Natural killer cell (primary cell): ENCODE data around the gene MYLK. TPM values are rescaled to one million over a fixed set of nuclear protein-coding genes. Genes with fewer than 3 reads are reported as not detected.

ENCODE experiments used
- ATAC-seq, 3 donors: fragments of 150-1000 bp in 2 of 3; fragments of 200-7000 bp in 1 of 3; cut with Tn5 transposase; 1 replicate in 1 of 3; 2 replicates in 2 of 3; pipeline ENCODE4 v1.10.0; 2021; ENCODE audit warnings: mild to moderate bottlenecking in 2 of 3, moderate library complexity in 2 of 3
- DNase-seq, 2 donors: peaks; one replicate each; pipeline versions ENCODE4 v3.0.0 to v3.0.0-alpha.2; 2013 to 2021; ENCODE audit warnings: mixed read lengths in 1 of 2
- H3K27ac ChIP-seq: one replicate; pipeline ENCODE4 v1.5.1; 2013; ENCODE audit warnings: mild to moderate bottlenecking, low read length
- H3K27me3 ChIP-seq: one replicate; pipeline ENCODE4 v1.6.1; 2013; ENCODE audit warnings: low read length; ENCODE audit not compliant: control insufficient read depth, insufficient read depth
- H3K36me3 ChIP-seq: one replicate; pipeline ENCODE4 v1.6.1; 2013; ENCODE audit warnings: low read length; ENCODE audit not compliant: control insufficient read depth, insufficient read depth
- H3K4me1 ChIP-seq: one replicate; pipeline ENCODE4 v1.6.1; 2013; ENCODE audit warnings: low read length; ENCODE audit not compliant: control insufficient read depth, insufficient read depth
- H3K4me3 ChIP-seq: one replicate; pipeline ENCODE4 v1.5.1; 2013; ENCODE audit warnings: low read length
- H3K9me3 ChIP-seq: one replicate; pipeline ENCODE4 v1.6.1; 2013; ENCODE audit warnings: low read length; ENCODE audit not compliant: control insufficient read depth, insufficient read depth
- H3K27ac Mint-ChIP-seq, 2 donors: one replicate each; pipeline ENCODE4 v1.8.0; 2022; ENCODE audit warnings: mild to moderate bottlenecking in 2 of 2, mixed read lengths in 2 of 2, moderate library complexity in 1 of 2
- H3K27me3 Mint-ChIP-seq, 2 donors: one replicate each; pipeline ENCODE4 v1.8.0; 2022; ENCODE audit warnings: low read depth in 2 of 2, mixed read lengths in 2 of 2
- H3K36me3 Mint-ChIP-seq: one replicate; pipeline ENCODE4 v1.8.0; 2022; ENCODE audit warnings: mixed read lengths
- H3K4me1 Mint-ChIP-seq, 2 donors: one replicate each; pipeline ENCODE4 v1.8.0; 2022; ENCODE audit warnings: mixed read lengths in 2 of 2
- H3K4me3 Mint-ChIP-seq: one replicate; pipeline ENCODE4 v1.8.0; 2022; ENCODE audit warnings: mild to moderate bottlenecking, moderate library complexity, mixed read lengths
- H3K9me3 Mint-ChIP-seq, 2 donors: one replicate each; pipeline ENCODE4 v1.8.0; 2022; ENCODE audit warnings: mixed read lengths in 2 of 2
- WGBS: methylation state at CpG from one replicate; pipeline ENCODE4 v1.1.7; 2013; ENCODE audit warnings: missing lambda C conversion rate; ENCODE audit not compliant: insufficient coverage; 5-methylcytosine and 5-hydroxymethylcytosine counted together
- intact Hi-C: fragments of 100-400 bp; cut with micrococcal nuclease; formaldehyde crosslinking; loops from one replicate; pipeline ENCODE4 v1.14.2; 2022
- total RNA-seq, 4 donors: library from RNA; stranded (reverse); fragments of 120-200 nt in 1 of 4; gene quantifications; one replicate each; pipeline versions ENCODE4 v1.2.3 to v1.2.4, GENCODE V29; 2013 to 2022
- TF ChIP-seq, protein P1 (sequence below): fragments of 200-600 bp; IDR thresholded peaks from one replicate; pipeline ENCODE4 v1.8.0; 2022; ENCODE audit warnings: antibody characterized with exemption

Gene MYLK
- total RNA-seq, 3 donors from 2014 or later (not counting 1 experiment from before 2014, with no cell fraction given): 0.39 to 5.4 (median 3.4) TPM

DNA sequence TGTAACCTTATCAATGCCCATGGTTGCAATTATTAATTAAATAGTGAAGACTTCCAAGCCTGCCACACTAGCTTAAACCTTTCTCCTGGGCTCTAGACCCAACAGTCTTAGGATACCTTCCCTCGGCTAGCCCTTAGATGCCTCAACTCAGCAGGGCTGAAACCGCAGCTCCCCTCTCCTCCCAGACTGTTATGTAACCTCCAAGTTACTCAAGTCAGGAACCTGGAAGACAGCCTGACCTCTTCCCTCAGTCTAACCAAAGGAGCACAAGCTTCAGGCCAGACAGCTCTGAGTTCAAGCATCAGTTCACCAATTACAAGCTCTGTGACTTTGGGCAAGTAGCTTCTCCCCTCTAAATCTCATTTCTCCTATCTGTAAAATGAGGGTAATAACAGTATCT lies 228.7 kb downstream of the MYLK start:
- H3K27ac ChIP-seq: no peak overlapping the region
- Mint-ChIP-seq H3K36me3 (no peaks in the 10 kb centered on the region), H3K27ac (no peak overlapping the region), H3K9me3 (no peaks in the 10 kb centered on the region), H3K4me1 (no peaks in the 10 kb centered on the region), H3K4me3 (no peak overlapping the region), H3K27me3 (no peaks in the 10 kb centered on the region)
- no peak for DNase-seq
- peaks cover 4% of the 10 kb centered on the region for H3K9me3 ChIP-seq
- no peak for ATAC-seq
- intact Hi-C loops: no loop called here
- WGBS: 98% methylated on average over 2 of the region's 2 CpGs
- H3K4me1 ChIP-seq: no peaks in the 10 kb centered on the region
- no peaks in the 10 kb centered on the region for H3K36me3 ChIP-seq
- no peak overlapping the region for H3K4me3 ChIP-seq
- H3K27me3 ChIP-seq: no peaks in the 10 kb centered on the region
- TF ChIP-seq, protein P1, sequence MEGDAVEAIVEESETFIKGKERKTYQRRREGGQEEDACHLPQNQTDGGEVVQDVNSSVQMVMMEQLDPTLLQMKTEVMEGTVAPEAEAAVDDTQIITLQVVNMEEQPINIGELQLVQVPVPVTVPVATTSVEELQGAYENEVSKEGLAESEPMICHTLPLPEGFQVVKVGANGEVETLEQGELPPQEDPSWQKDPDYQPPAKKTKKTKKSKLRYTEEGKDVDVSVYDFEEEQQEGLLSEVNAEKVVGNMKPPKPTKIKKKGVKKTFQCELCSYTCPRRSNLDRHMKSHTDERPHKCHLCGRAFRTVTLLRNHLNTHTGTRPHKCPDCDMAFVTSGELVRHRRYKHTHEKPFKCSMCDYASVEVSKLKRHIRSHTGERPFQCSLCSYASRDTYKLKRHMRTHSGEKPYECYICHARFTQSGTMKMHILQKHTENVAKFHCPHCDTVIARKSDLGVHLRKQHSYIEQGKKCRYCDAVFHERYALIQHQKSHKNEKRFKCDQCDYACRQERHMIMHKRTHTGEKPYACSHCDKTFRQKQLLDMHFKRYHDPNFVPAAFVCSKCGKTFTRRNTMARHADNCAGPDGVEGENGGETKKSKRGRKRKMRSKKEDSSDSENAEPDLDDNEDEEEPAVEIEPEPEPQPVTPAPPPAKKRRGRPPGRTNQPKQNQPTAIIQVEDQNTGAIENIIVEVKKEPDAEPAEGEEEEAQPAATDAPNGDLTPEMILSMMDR: no peak

DNA sequence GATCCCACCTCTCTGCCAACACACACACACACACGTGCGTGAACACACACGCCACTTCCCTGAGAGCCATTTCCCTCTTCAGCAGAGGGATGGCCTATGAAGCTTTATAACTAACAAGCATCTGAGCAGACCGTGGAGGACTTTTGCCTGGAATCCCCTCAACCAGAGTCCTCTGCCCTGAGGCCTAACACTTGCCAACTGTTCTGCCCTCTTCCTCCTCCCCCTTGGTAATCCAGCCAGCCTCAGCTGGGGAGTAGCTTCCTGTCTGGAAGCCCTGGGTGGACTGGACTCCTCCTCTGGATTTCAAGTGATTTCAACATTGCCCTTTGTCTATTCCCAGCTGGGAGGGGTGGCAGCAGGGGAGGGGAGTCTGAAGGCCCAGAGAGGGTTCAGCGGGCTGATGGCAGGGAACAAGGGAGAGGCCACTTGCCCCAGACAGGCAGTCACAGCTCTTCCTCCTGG lies 230.9 kb downstream of the MYLK start:
- H3K9me3 ChIP-seq: peaks cover 4% of the 10 kb centered on the region

DNA sequence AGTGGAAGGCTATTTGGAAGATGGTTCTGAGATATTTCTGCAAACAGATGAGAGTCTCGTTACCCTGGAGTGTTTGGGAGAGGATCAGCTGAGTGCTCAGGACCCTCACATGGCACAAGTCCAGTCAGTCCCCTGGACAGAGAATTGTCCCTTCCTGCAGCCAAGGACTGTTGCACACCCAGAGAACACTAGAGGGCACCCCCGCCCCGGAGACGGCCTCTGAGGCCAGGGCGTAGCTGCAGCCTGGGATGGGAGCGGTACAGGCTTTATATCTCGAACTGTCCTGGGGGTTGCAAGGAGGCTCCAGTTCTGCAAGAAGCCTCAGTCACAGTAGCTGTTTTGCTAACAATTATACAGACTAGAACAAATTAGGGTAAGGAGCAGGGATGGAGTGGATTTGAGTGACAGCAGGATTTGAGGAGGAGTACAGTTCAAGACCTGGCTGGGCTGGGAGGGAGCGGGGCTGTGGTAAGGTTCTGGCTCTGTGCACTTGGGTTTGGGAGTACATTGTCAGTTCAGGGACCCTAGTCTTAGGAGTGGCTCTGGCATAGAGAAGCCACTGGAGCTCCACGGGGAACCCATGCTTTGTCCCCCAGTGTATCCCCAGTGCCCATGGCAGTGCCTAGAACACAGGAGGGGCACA lies 231.7 kb downstream of the MYLK start:
- 60% methylated on average over 9 of the region's 9 CpGs for WGBS
- Histone ChIP-seq H3K27ac (no peak overlapping the region), H3K36me3 (no peaks in the 10 kb centered on the region), H3K4me3 (no peak overlapping the region), H3K4me1 (no peaks in the 10 kb centered on the region), H3K9me3 (peaks cover 4% of the 10 kb centered on the region), H3K27me3 (no peaks in the 10 kb centered on the region)
- no peak overlapping the region for H3K27ac Mint-ChIP-seq
- H3K4me1 Mint-ChIP-seq: no peaks in the 10 kb centered on the region
- peak in 1 of 2 donors; percentile 17 for DNase-seq
- TF ChIP-seq, protein P1: no peak
- no peaks in the 10 kb centered on the region for H3K27me3 Mint-ChIP-seq
- H3K9me3 Mint-ChIP-seq: no peaks in the 10 kb centered on the region
- intact Hi-C loops: no loop called here
- H3K4me3 Mint-ChIP-seq: no peak overlapping the region
- H3K36me3 Mint-ChIP-seq: no peaks in the 10 kb centered on the region
- peak in 2 of 3 donors; percentile 40 to 58 for ATAC-seq

More for the DNA sequence above, 230.9 kb downstream of the MYLK start:
- intact Hi-C loops: no loop called here
- Histone ChIP-seq H3K4me1 (no peaks in the 10 kb centered on the region), H3K36me3 (no peaks in the 10 kb centered on the region), H3K27ac (no peak overlapping the region), H3K27me3 (no peaks in the 10 kb centered on the region), H3K4me3 (no peak overlapping the region)
- Mint-ChIP-seq H3K27me3 (no peaks in the 10 kb centered on the region), H3K27ac (no peak overlapping the region), H3K36me3 (no peaks in the 10 kb centered on the region), H3K4me1 (no peaks in the 10 kb centered on the region), H3K9me3 (no peaks in the 10 kb centered on the region), H3K4me3 (no peak overlapping the region)
- DNase-seq (no peak), ATAC-seq (no peak)
- TF ChIP-seq, protein P1: no peak
- WGBS: 90% methylated on average over 5 of the region's 5 CpGs
